Gastroesophageal sphincter (tissue), 4 donors: ENCODE results near the gene C1QTNF9. TPM values are rescaled to one million over a fixed set of nuclear protein-coding genes. Genes with fewer than 3 reads are reported as not detected.

Experiments
- ATAC-seq: fragments of 150-250 bp; one replicate; pipeline ENCODE4 v1.9.1; 2016; ENCODE audit warnings: mild to moderate bottlenecking, moderate library complexity
- H3K27ac ChIP-seq, 4 donors: fragments of 200-600 bp; sonication (generic) in 3 of 4; 1 replicate in 3 of 4; 2 replicates in 1 of 4; pipeline ENCODE4 v1.5.1; 2016 to 2019
- H3K27me3 ChIP-seq: fragments of 200-600 bp; sonication (generic); one replicate; pipeline ENCODE4 v1.5.1; 2019
- H3K36me3 ChIP-seq, 2 donors: fragments of 200-600 bp; sonication (generic); one replicate each; pipeline ENCODE4 v1.5.1; 2019; ENCODE audit warnings: control low read depth in 1 of 2
- H3K4me1 ChIP-seq, 3 donors: fragments of 200-600 bp; sonication (generic); 1 replicate in 2 of 3; 2 replicates in 1 of 3; pipeline ENCODE4 v1.5.1; 2016 to 2019; ENCODE audit warnings: control low read depth in 2 of 3
- H3K4me3 ChIP-seq, 2 donors: fragments of 200-600 bp; sonication (generic); one replicate each; pipeline ENCODE4 v1.5.1; 2019; ENCODE audit warnings: mild to moderate bottlenecking in 1 of 2, moderate library complexity in 1 of 2
- H3K9me3 ChIP-seq, 3 donors: fragments of 200-600 bp; sonication (generic); one replicate each; pipeline ENCODE4 v1.5.1; 2017 to 2019; ENCODE audit warnings: control low read depth in 2 of 3
- CTCF ChIP-seq, 4 experiments: fragments of 200-600 bp in 2 of 4; fragments of 450-650 bp in 2 of 4; sonication (generic) in 1 of 4; IDR thresholded peaks; one replicate each; pipeline ENCODE4 v1.5.1; 2017 to 2019; ENCODE audit warnings: antibody characterized with exemption in 4 of 4, mild to moderate bottlenecking in 2 of 4, moderate library complexity in 2 of 4
- EP300 ChIP-seq: sonication (generic); formaldehyde crosslinking; IDR thresholded peaks from one replicate; pipeline ENCODE4 v1.6.1; 2017; ENCODE audit warnings: antibody characterized with exemption, mild to moderate bottlenecking
- POLR2A ChIP-seq, 2 donors: fragments of 450-650 bp; IDR thresholded peaks; one replicate each; pipeline ENCODE4 v1.6.1; 2017; ENCODE audit warnings: antibody characterized with exemption in 2 of 2, mild to moderate bottlenecking in 2 of 2, moderate library complexity in 1 of 2
- POLR2AphosphoS5 ChIP-seq: sonication (generic); formaldehyde crosslinking; IDR thresholded peaks from one replicate; pipeline ENCODE4 v1.6.1; 2017; ENCODE audit warnings: antibody characterized with exemption
- WGBS, 2 donors: methylation state at CpG; one replicate each; pipeline ENCODE4 v1.1.5; 2018; ENCODE audit warnings: low coverage in 1 of 2; 5-methylcytosine and 5-hydroxymethylcytosine counted together
- total RNA-seq, 4 donors: library from RNA; depleted of rRNA; stranded (reverse); fragments of >200 nt; gene quantifications; one replicate each; pipeline ENCODE4 v1.1.0, GENCODE V29; 2016

C1QTNF9 gene
- total RNA-seq, 4 donors from 2014 or later, result 0.81 to 2.4 (median 1.1) TPM; not detected in 1

GRCh38 chr13:24306632-24307031 is 2.7 kb upstream of the C1QTNF9 start:
- ATAC-seq, result no peak
- Histone ChIP-seq H3K36me3 (peaks cover 0 to 29% of the 10 kb centered on the region in 2 donors), H3K9me3 (no peaks in the 10 kb centered on the region), H3K4me1 (peaks cover 0 to 4% (median 0%) of the 10 kb centered on the region in 3 donors), H3K4me3 (no peak overlapping the region), H3K27me3 (no peaks in the 10 kb centered on the region), H3K27ac (no peak overlapping the region)
- TF ChIP-seq CTCF (IDR thresholded peaks at IDR 0.05) (no peak), POLR2AphosphoS5 (no peak), POLR2A (IDR thresholded peaks at IDR 0.05) (no peak), EP300 (no peak)
- 67 to 88% methylated on average over 1 of the region's 1 CpG for WGBS, 2 donors

- whole genome bisulfite sequencing, 2 donors, result 82 to 85% methylated on average over 5 to 14 of the region's 27 CpGs
- no peak overlapping the region for H3K4me3 ChIP-seq
- H3K36me3 ChIP-seq, result peaks cover 0 to 21% of the 10 kb centered on the region in 2 donors
- H3K4me1 ChIP-seq, result peaks cover 0 to 4% (median 0%) of the 10 kb centered on the region in 3 donors
- no peak for ATAC-seq
- no peaks in the 10 kb centered on the region for H3K27me3 ChIP-seq
- TF ChIP-seq CTCF (IDR thresholded peaks at IDR 0.05) (no peak), POLR2A (IDR thresholded peaks at IDR 0.05) (no peak), EP300 (no peak), POLR2AphosphoS5 (no peak)
- peak overlapping the region in 2 of 4 donors; percentile 20 to 52 for H3K27ac ChIP-seq
- H3K9me3 ChIP-seq, result no peaks in the 10 kb centered on the region
Measured at GRCh38 chr13:24307211-24308067, 1.9 kb upstream of the C1QTNF9 start.

GRCh38 chr13:24308068-24308445 is 1.3 kb upstream of the C1QTNF9 start:
- H3K36me3 ChIP-seq, result peaks cover 0 to 15% of the 10 kb centered on the region in 2 donors
- H3K27ac ChIP-seq, result peak overlapping the region in 2 of 4 donors; percentile 14 to 52
- no peaks in the 10 kb centered on the region for H3K27me3 ChIP-seq
- peaks cover 0 to 4% (median 0%) of the 10 kb centered on the region in 3 donors for H3K4me1 ChIP-seq
- no peak overlapping the region for H3K4me3 ChIP-seq
- 91% methylated on average over 7 of the region's 33 CpGs; no CpG with 5 or more reads in 1 of the 2 donors for WGBS, 2 donors
- TF ChIP-seq POLR2AphosphoS5 (no peak), POLR2A (IDR thresholded peaks at IDR 0.05) (no peak), EP300 (no peak), CTCF (IDR thresholded peaks at IDR 0.05) (no peak)
- no peaks in the 10 kb centered on the region for H3K9me3 ChIP-seq
- ATAC-seq, result no peak

GRCh38 chr13:24308488-24309020 is 826 bp upstream of the C1QTNF9 start:
- H3K9me3 ChIP-seq, result no peaks in the 10 kb centered on the region
- TF ChIP-seq EP300 (no peak), POLR2A (IDR thresholded peaks at IDR 0.05) (no peak), CTCF (IDR thresholded peaks at IDR 0.05) (no peak), POLR2AphosphoS5 (no peak)
- WGBS, 2 donors, result 72 to 86% methylated on average over 6 to 11 of the region's 37 CpGs
- no peak for ATAC-seq
- no peak overlapping the region for H3K4me3 ChIP-seq
- H3K36me3 ChIP-seq, result peaks cover 0 to 10% of the 10 kb centered on the region in 2 donors
- peaks cover 0 to 4% (median 0%) of the 10 kb centered on the region in 3 donors for H3K4me1 ChIP-seq
- no peaks in the 10 kb centered on the region for H3K27me3 ChIP-seq
- H3K27ac ChIP-seq, result peak overlapping the region in 1 of 4 donors; percentile 52
